Activated naive CD8-positive, alpha-beta T cell treated with anti-CD3 and anti-CD28 coated beads, Interleukin-2, amount 10 ng/mL, durations not matched to agents 7 days and 5 days (primary cell): ENCODE measurements around the gene EIF4G1. TPM values are rescaled to one million over a fixed set of nuclear protein-coding genes. Genes with fewer than 3 reads are reported as not detected.
A peak's percentile ranks its signal among the peaks of the same experiment; 100 is the strongest.

Experiments used
- ATAC-seq: fragments of 150-1000 bp; cut with Tn5 transposase; one replicate; pipeline ENCODE4 v1.10.0; 2021; ENCODE audit warnings: low read depth, moderate library complexity
- POLR2A ChIA-PET: fragments of 350-600 bp; sonication (Branson Sonifier 250); formaldehyde crosslinking; loops from one replicate; lab custom pipeline; 2021; ENCODE audit warnings: antibody characterized with exemption; lab: Charles Lee
- DNase-seq: peaks from one replicate; pipeline ENCODE4 v3.0.0; 2021
- H3K27ac Mint-ChIP-seq: one replicate; pipeline ENCODE4 v1.8.0; 2022; ENCODE audit warnings: mild to moderate bottlenecking, mixed read lengths
- H3K27me3 Mint-ChIP-seq: one replicate; pipeline ENCODE4 v1.8.0; 2022; ENCODE audit warnings: mild to moderate bottlenecking, moderate library complexity, mixed read lengths
- H3K36me3 Mint-ChIP-seq: one replicate; pipeline ENCODE4 v1.8.0; 2021; ENCODE audit warnings: mild to moderate bottlenecking, mixed read lengths
- H3K4me1 Mint-ChIP-seq: one replicate; pipeline ENCODE4 v1.8.0; 2021; ENCODE audit warnings: mixed read lengths
- H3K4me3 Mint-ChIP-seq: one replicate; pipeline ENCODE4 v1.8.0; 2022; ENCODE audit warnings: mild to moderate bottlenecking, moderate library complexity, mixed read lengths
- H3K9me3 Mint-ChIP-seq: one replicate; pipeline ENCODE4 v1.8.0; 2021; ENCODE audit warnings: mixed read lengths
- total RNA-seq, 2 experiments: library from RNA; stranded (reverse); gene quantifications; one replicate each; pipeline ENCODE4 v1.2.3, GENCODE V29; 2021

Gene EIF4G1
- total RNA-seq, 2 experiments from 2014 or later = 253 to 258 TPM

DNA sequence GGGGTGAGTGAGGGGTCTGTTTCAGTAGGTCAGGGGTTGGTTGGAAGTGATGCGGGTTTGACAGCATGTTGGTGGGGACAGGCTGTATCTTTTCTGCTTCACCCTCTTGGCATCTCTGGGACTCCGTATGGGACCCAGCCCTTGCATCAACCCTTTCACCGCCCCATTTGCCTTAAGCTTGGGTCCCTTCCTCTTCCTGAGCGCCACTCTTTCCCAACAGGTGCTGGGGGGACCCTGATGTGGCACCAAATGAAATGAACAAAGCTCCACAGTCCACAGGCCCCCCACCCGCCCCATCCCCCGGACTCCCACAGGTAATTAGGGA is 1.1 kb downstream of the EIF4G1 start:
- POLR2A ChIA-PET = interaction anchor here (0.9 to 1.4 kb wide), 5 partner anchors 12 to 47 kb away, joined by 3 to 5 read pairs (median 3); no protein-coding TSS in a partner anchor
- Mint-ChIP-seq H3K36me3 (peaks cover 12% of the 10 kb centered on the region), H3K9me3 (no peaks in the 10 kb centered on the region), H3K27me3 (no peaks in the 10 kb centered on the region), H3K4me1 (peaks cover 26% of the 10 kb centered on the region), H3K27ac (peak overlapping the region; percentile 83), H3K4me3 (peak overlapping the region; percentile 83)
- DNase-seq (no peak), ATAC-seq (no peak)

DNA sequence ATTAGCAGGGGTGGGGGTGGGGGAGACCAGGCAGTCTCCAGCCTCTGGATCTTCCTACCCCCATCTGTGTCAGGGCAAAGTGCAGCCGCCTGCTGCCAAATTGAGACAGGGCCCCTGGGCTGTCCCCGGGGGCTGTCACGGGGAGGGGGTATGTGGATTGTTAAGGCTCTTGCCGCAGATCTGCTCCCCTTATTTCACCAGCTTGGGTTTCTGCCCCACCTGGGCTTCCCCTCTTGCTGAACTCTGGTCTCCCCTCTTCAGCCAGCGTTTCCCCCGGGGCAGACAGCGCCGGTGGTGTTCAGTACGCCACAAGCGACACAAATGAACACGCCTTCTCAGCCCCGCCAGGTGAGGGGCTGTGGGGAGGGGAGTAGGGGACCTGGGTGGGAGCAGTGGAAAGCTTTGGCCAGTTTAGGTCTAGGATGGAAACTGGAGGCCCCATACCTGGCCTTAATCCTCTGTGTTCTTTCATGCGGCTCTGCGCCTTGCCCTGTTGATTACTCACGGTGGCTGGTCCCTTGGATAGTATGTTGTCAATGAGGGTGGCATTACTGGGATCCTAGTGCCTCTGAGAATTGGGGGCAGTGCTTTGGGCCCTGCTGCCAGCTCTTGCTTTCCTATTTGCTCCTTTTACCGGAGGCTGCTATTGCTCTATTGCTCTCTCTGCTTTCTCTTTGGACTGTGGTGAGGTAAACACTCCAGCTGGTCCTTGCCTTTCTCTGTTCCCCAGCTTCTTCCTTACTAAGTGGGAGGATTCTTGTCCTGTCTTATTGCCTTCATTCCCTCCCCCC is 1.7 kb downstream of the EIF4G1 start:
- ATAC-seq = no peak
- H3K4me3 Mint-ChIP-seq = peak overlapping the region; percentile 83
- H3K36me3 Mint-ChIP-seq = peaks cover 16% of the 10 kb centered on the region
- POLR2A ChIA-PET = interaction anchor here (0.7 to 1.4 kb wide), 4 partner anchors 11 to 44 kb away, joined by 3 to 5 read pairs (median 4); no protein-coding TSS in a partner anchor
- DNase-seq = no peak
- peak overlapping the region; percentile 83 for H3K27ac Mint-ChIP-seq
- no peaks in the 10 kb centered on the region for H3K9me3 Mint-ChIP-seq
- no peaks in the 10 kb centered on the region for H3K27me3 Mint-ChIP-seq
- peaks cover 28% of the 10 kb centered on the region for H3K4me1 Mint-ChIP-seq

- Mint-ChIP-seq H3K9me3 (no peaks in the 10 kb centered on the region), H3K27me3 (no peaks in the 10 kb centered on the region), H3K4me1 (peaks cover 30% of the 10 kb centered on the region), H3K4me3 (peak overlapping the region; percentile 83), H3K36me3 (peaks cover 18% of the 10 kb centered on the region), H3K27ac (peak overlapping the region; percentile 83)
- DNase-seq = no peak
- POLR2A ChIA-PET = interaction anchor here (0.7 to 1.4 kb wide), 2 partner anchors 11 to 43 kb away, joined by 3 read pairs; no protein-coding TSS in a partner anchor
- no peak for ATAC-seq
Measured at GRCh38 chr3:184316792-184317191, 2.4 kb downstream of the EIF4G1 start.

DNA sequence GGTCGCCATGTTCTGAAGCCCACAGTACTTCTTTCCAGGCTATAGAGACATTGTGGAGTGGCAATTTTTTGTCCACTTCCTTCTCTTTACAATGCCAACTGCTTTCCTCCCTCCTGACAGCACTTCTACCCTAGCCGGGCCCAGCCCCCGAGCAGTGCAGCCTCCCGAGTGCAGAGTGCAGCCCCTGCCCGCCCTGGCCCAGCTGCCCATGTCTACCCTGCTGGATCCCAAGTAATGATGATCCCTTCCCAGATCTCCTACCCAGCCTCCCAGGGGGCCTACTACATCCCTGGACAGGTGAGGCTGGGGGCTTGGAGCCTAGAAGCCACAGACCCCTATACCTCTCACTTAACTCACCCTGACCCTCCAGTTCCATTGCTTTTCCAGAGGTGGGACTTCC is 2.8 kb downstream of the EIF4G1 start:
- Mint-ChIP-seq H3K4me1 (peaks cover 30% of the 10 kb centered on the region), H3K27ac (peak overlapping the region; percentile 4), H3K9me3 (no peaks in the 10 kb centered on the region), H3K27me3 (no peaks in the 10 kb centered on the region), H3K36me3 (peaks cover 19% of the 10 kb centered on the region), H3K4me3 (peak overlapping the region; percentile 17)
- DNase-seq (no peak), ATAC-seq (no peak)
- POLR2A ChIA-PET = no interaction called here

DNA sequence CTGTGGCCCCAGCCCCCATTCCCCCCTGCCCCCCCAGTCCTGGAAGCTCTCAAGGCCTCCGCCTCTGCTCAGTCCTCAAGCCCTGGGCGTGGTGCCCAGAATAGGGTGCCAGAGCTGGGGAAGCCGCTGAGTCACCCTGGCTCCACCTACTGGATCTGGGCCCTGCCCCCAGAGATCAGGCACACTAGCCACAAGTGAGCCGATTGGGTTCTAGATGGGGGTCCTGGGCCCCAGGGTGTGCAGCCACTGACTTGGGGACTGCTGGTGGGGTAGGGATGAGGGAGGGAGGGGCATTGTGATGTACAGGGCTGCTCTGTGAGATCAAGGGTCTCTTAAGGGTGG is 5.7 kb downstream of the EIF4G1 start:
- DNase-seq (no peak), ATAC-seq (no peak)
- Mint-ChIP-seq H3K4me3 (no peak overlapping the region), H3K27ac (no peak overlapping the region), H3K9me3 (no peaks in the 10 kb centered on the region), H3K36me3 (peaks cover 32% of the 10 kb centered on the region), H3K4me1 (peaks cover 30% of the 10 kb centered on the region), H3K27me3 (no peaks in the 10 kb centered on the region)
- POLR2A ChIA-PET = no interaction called here

- H3K27ac Mint-ChIP-seq = peak overlapping the region; percentile 36
- ATAC-seq (no peak), DNase-seq (no peak)
- H3K27me3 Mint-ChIP-seq = no peaks in the 10 kb centered on the region
- POLR2A ChIA-PET = no interaction called here
- no peak overlapping the region for H3K4me3 Mint-ChIP-seq
- no peaks in the 10 kb centered on the region for H3K9me3 Mint-ChIP-seq
- H3K36me3 Mint-ChIP-seq = peaks cover 46% of the 10 kb centered on the region
- peaks cover 27% of the 10 kb centered on the region for H3K4me1 Mint-ChIP-seq
Measured at GRCh38 chr3:184321666-184322065, 7.3 kb downstream of the EIF4G1 start.

GRCh38 chr3:184322731-184323487 is 8.5 kb downstream of the EIF4G1 start:
- no peaks in the 10 kb centered on the region for H3K27me3 Mint-ChIP-seq
- no peaks in the 10 kb centered on the region for H3K9me3 Mint-ChIP-seq
- peaks cover 17% of the 10 kb centered on the region for H3K4me1 Mint-ChIP-seq
- peaks cover 51% of the 10 kb centered on the region for H3K36me3 Mint-ChIP-seq
- no peak for DNase-seq
- POLR2A ChIA-PET = no interaction called here
- no peak overlapping the region for H3K4me3 Mint-ChIP-seq
- ATAC-seq = no peak
- H3K27ac Mint-ChIP-seq = no peak overlapping the region

DNA sequence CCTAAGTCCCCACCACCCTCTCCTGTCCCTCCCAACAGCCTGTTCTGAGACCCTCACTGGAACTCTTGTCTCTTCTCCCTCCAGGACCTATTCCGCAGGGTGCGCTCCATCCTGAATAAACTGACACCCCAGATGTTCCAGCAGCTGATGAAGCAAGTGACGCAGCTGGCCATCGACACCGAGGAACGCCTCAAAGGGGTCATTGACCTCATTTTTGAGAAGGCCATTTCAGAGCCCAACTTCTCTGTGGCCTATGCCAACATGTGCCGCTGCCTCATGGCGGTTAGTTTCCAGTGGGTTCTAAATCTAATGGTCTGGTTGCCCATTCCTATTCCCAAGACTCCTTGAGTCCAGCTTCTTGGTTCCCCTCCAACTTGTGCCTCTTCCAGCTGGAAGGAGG is 9.3 kb downstream of the EIF4G1 start:
- no peak overlapping the region for H3K4me3 Mint-ChIP-seq
- POLR2A ChIA-PET = interaction anchor here (1.0 kb wide), 1 partner anchor 12 kb away, joined by 3 read pairs; no protein-coding TSS in a partner anchor
- no peak for DNase-seq
- H3K27ac Mint-ChIP-seq = no peak overlapping the region
- no peaks in the 10 kb centered on the region for H3K9me3 Mint-ChIP-seq
- H3K27me3 Mint-ChIP-seq = no peaks in the 10 kb centered on the region
- no peak for ATAC-seq
- peaks cover 56% of the 10 kb centered on the region for H3K36me3 Mint-ChIP-seq
- peaks cover 15% of the 10 kb centered on the region for H3K4me1 Mint-ChIP-seq

- no peaks in the 10 kb centered on the region for H3K9me3 Mint-ChIP-seq
- POLR2A ChIA-PET = no interaction called here
- no peaks in the 10 kb centered on the region for H3K27me3 Mint-ChIP-seq
- H3K4me3 Mint-ChIP-seq = no peak overlapping the region
- H3K36me3 Mint-ChIP-seq = peaks cover 62% of the 10 kb centered on the region
- H3K27ac Mint-ChIP-seq = no peak overlapping the region
- DNase-seq (no peak), ATAC-seq (no peak)
- peaks cover 12% of the 10 kb centered on the region for H3K4me1 Mint-ChIP-seq
Measured at GRCh38 chr3:184325269-184325668, 10.9 kb downstream of the EIF4G1 start.

DNA sequence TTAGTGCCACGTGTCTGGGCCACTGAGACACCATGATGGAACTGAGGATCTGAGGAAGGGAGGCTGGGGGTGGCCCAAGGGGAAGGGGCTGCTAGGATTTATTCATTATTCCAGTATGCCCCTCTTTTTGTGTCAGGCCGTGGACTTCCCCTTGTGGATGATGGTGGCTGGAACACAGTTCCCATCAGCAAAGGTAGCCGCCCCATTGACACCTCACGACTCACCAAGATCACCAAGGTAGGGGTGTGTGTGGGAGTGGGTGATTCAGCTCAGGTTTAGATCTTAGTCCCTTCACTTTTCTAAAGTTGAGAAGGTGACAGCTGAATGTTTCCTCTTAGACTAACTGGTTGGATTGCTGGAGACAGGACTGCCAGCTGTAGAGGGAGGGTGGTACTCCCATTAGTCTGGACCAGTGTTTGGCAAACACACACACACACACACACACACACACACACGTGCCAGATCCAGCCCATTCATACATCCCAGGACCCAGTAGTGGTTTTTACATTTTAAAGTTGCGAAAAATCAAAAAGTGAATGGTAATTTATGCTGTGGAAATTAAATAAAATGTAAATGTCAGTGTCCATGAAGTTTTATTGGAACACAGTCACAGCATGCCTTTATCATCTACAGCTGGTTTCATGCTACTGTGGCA is 11.4 kb downstream of the EIF4G1 start:
- no peaks in the 10 kb centered on the region for H3K27me3 Mint-ChIP-seq

GRCh38 chr3:184327171-184327570 is 12.8 kb downstream of the EIF4G1 start:
- peaks cover 16% of the 10 kb centered on the region for H3K4me1 Mint-ChIP-seq
- H3K27me3 Mint-ChIP-seq = no peaks in the 10 kb centered on the region
- H3K27ac Mint-ChIP-seq = no peak overlapping the region
- DNase-seq (no peak), ATAC-seq (no peak)
- no peak overlapping the region for H3K4me3 Mint-ChIP-seq
- no peaks in the 10 kb centered on the region for H3K9me3 Mint-ChIP-seq
- POLR2A ChIA-PET = interaction anchor here (1.0 to 1.3 kb wide), 2 partner anchors 11 to 12 kb away, joined by 3 to 5 read pairs; no protein-coding TSS in a partner anchor
- peaks cover 61% of the 10 kb centered on the region for H3K36me3 Mint-ChIP-seq

More for the DNA sequence above, 11.4 kb downstream of the EIF4G1 start:
- H3K4me3 Mint-ChIP-seq = no peak overlapping the region
- POLR2A ChIA-PET = no interaction called here
- no peaks in the 10 kb centered on the region for H3K9me3 Mint-ChIP-seq
- DNase-seq (no peak), ATAC-seq (no peak)
- H3K4me1 Mint-ChIP-seq = peaks cover 12% of the 10 kb centered on the region
- peaks cover 61% of the 10 kb centered on the region for H3K36me3 Mint-ChIP-seq
- H3K27ac Mint-ChIP-seq = no peak overlapping the region

GRCh38 chr3:184328516-184328915 is 14.1 kb downstream of the EIF4G1 start:
- no peak overlapping the region for H3K4me3 Mint-ChIP-seq
- no peak overlapping the region for H3K27ac Mint-ChIP-seq
- peaks cover 61% of the 10 kb centered on the region for H3K36me3 Mint-ChIP-seq
- POLR2A ChIA-PET = no interaction called here
- H3K9me3 Mint-ChIP-seq = no peaks in the 10 kb centered on the region
- DNase-seq (no peak), ATAC-seq (no peak)
- no peaks in the 10 kb centered on the region for H3K27me3 Mint-ChIP-seq
- H3K4me1 Mint-ChIP-seq = peaks cover 28% of the 10 kb centered on the region

- peaks cover 45% of the 10 kb centered on the region for H3K4me1 Mint-ChIP-seq
Measured at GRCh38 chr3:184332370-184333090, 18.1 kb downstream of the EIF4G1 start.

More at GRCh38 chr3:184332370-184333090, 18.1 kb downstream of the EIF4G1 start:
- POLR2A ChIA-PET = no interaction called here
- Mint-ChIP-seq H3K27ac (peak overlapping the region; percentile 72), H3K9me3 (no peaks in the 10 kb centered on the region), H3K4me3 (no peak overlapping the region), H3K36me3 (peaks cover 40% of the 10 kb centered on the region), H3K27me3 (no peaks in the 10 kb centered on the region)
- DNase-seq (no peak), ATAC-seq (no peak)
